GM08714 (cell line): Measurements from ENCODE around the gene MATR3.
A peak's percentile ranks its signal among the peaks of the same experiment; 100 is the strongest.
"Not testable (repeated sequence)": the region's sequence is repeated elsewhere in the genome, so short reads cannot be mapped to it uniquely, and the experiment has no call there.

Experiments used
- H3K4me3 ChIP-seq: fragments of 200-500 bp; sonication (Bioruptor generic); 2 replicates; pipeline ENCODE4 v1.5.1; 2014; ENCODE audit warnings: mild to moderate bottlenecking, low read length, inconsistent platforms
- ZNF274 ChIP-seq: IDR thresholded peaks from 2 replicates; pipeline ENCODE4 v1.6.1; 2012; ENCODE audit warnings: mild to moderate bottlenecking, low read depth, low read length

The MATR3 gene

DNA sequence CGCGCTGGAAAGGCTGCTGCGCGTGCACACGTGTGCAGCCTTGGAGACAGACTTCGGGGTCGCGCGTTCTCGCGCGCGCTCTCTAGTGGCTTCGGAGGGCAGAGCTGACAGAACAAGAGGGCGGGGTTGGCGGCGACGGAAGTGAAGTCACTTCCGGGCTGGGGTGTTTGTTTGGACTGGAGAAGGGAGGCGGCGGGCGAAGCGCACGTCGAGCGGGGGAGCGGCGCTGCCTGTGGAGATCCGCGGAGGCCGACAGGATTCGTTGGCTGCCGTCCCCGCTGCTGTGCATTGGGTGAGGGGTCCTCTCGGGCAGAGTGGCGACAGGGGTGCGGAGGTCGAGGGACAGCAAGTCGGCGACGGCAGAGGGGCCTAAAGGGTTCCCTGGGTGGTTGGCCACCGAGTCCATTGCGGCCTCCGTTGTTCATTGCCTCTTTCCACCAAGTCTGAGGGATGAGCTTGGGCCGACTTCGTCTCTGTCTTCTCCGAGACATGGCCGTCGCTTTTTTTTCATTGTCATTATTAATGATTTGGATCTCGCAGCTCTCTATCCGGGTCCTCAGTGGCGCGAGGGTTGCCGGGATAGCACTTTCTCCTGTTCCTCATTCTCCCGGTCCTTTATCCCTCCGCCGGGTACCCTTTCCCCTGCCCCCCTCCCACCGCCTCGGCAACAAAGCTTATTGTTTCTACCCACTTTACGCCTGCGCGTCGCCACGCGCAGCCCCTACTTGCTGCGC is 48.3 kb downstream of the MATR3 start, which contains the start of gene PAIP2:
Gene PAIP2 (plus strand): TSS at position 166 of the 734 bp plus-strand sequence. CDS start 21,931 bp downstream, outside the sequence.
- H3K4me3 ChIP-seq = peak within 1 kb of the TSS; percentile 90
- TF ChIP-seq ZNF274 = no peak

DNA sequence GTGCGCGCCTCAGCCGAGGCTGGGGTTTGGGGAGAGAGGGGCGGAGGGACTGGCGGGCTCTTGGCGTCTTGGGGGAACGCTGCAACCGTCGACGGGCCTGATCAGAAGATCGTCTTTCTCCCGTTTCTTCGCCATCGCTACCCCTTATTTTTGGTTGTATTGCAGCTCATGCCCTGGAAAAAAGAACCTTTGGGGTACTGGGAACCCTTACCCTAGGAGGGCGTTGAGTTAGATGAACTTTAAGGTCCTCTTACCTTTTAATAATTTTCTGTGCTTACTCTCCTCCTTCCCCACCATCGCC is 48.8 kb downstream of the MATR3 start:
- no peak for TF ChIP-seq ZNF274

DNA sequence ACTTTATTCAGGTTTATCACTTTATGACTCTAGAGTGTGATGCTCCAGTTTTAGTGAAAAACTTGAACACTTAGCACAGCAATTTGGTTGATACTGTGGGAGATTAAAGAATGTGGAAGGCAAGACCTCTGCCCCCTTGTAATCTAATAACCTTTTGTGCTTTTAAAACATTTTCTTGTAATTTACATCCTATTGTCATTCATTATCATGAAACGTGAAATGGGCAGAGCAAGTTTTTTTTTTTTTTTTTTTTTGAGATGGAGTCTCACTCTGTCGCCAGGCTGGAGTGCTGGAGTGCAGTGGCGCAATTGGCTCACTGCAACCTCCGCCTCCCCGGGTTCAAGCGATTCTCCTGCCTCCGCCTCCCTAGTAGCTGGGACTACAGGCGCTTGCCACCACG is 49.9 kb downstream of the MATR3 start:
- H3K4me3 ChIP-seq = peak overlapping the region; percentile 90; the same call in 1 of the 2 replicates
- TF ChIP-seq ZNF274 = no peak

More for the DNA sequence above, 48.8 kb downstream of the MATR3 start:
- H3K4me3 ChIP-seq = peak overlapping the region; percentile 90

DNA sequence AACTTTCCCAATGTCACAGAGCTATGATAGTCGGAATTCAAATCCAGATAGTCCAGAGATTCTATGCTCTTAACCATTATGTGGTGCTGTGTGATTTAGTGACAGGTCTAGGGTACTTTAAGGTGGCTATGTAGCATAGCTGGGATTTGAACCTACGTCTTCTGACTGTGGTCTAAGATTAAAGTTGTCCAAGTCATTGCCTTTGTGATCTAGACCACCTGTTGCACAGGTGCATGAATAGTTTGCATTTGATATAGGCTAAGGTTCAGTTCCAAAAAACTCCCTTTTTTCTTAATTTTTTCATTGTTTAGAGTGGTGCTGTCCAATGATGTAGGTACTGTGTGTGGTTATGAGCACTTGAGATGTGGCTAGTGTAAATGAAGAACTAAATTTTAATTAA is 50.6 kb downstream of the MATR3 start:
- no peak overlapping the region for H3K4me3 ChIP-seq
- no peak for TF ChIP-seq ZNF274

DNA sequence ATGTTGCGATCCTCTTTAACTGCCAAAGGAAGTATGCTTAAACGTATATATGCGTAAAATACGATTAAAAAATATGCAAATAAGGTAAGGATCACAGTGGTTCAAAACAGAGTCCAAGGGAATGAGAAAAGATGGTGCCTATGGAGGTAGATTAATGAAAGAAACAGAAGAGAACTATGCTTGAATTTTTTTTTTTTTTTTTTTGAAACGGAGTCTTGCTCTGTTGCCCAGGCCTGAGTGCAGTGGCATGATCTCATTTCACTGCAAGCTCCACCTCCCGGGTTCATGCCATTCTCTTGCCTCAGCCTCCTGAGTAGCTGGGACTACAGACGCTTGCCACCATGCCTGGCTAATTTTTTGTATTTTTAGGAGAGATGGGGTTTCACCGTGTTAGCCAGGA is 51.9 kb downstream of the MATR3 start:
- not testable (repeated sequence) for H3K4me3 ChIP-seq

DNA sequence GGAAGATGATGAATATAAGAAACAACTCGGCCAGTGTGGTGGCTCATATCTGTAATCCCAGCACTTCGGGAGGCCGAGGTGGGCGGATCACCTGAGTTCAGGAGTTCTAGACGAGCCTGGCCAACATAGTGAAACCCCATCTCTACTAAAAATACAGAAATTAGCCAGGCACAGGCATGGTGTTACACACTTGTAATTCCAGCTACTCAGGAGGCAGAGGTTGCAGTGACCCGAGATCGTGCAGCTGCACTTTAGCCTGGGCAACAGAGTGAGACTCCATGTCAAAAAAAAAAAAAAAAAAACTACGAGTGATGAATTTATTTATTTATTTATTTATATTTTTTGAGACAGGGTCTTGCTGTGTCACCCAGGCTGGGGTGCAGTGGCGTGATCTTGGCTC is 54.3 kb downstream of the MATR3 start:
- not testable (repeated sequence) for H3K4me3 ChIP-seq

DNA sequence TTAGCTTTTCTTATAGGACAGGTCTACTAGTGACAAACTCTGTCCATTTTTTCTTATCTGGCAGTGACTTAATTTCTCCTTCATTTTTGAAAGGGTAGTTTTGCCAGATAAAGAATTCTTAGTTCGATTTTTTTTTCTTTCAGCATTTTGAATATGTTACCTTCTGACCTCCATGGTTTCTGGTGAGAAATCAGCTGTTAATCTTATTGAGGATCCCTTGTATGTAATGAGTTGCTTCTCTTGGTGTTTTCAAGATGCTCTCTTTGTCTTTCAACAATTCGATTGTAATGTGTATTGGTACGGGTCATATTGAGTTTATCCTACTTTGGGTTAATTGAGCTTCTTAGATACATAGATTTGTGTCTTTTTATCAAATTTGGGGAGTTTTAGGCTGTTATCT is 60.6 kb downstream of the MATR3 start:
- no peak for TF ChIP-seq ZNF274

DNA sequence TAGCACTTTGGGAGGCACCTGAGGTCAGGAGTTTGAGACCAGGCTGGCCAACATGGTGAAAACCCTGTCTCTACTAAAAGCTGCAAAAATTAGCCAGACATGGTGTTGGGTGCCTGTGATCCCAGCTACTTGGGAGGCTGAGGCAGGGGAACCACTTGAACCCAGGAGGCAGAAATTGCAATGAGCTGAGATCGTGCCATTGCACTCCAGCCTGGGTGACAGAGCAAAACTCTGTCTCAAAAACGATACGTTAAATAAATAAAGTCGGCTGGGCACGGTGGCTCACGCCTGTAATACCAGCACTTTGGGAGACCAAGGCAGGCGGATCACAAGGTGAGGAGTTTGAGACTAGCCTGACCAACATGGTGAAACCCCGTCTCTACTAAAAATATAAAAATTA is 62.4 kb downstream of the MATR3 start:
- H3K4me3 ChIP-seq = not testable (repeated sequence)

More for the DNA sequence above, 60.6 kb downstream of the MATR3 start:
- H3K4me3 ChIP-seq = no peak overlapping the region

DNA sequence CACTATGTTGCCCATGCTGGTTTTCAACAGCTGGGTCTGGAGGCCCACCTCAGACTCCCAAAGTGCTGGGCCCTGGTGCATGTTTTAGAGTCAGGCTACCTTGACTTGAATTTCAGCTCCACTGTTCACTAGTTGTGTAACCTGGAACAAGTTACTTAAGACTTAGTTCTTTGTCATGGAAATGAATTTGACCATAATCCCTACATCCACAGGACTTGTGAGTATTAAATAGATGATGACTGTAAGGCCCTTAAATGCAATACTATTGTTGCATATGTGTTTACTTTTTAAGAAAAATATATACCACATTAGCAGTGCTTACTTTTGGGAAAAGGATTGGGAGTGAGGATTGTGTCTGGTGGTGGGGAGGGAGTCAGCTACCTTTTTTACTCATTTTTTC is 64.5 kb downstream of the MATR3 start:
- no peak overlapping the region for H3K4me3 ChIP-seq
- no peak for TF ChIP-seq ZNF274

DNA sequence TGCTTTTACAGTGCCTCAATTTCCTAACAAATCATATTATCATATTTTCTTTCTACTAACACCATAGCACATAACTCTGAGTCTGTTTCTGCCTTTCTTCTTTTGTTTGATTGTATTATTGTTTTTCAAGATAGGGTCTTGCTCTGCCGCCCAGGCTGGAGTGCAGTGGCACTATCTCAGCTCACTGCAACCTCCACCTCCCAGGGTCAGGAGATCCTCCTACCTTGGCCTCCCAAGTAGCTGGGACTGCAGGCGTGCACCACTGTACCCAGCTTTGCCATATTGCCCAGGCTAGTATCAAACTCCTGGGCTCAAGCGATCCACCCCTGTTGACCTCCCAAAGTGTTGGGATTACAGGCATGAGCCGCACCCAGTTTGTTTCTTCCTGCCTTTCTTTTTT is 66.8 kb downstream of the MATR3 start:
- no peak overlapping the region for H3K4me3 ChIP-seq
- no peak for TF ChIP-seq ZNF274

DNA sequence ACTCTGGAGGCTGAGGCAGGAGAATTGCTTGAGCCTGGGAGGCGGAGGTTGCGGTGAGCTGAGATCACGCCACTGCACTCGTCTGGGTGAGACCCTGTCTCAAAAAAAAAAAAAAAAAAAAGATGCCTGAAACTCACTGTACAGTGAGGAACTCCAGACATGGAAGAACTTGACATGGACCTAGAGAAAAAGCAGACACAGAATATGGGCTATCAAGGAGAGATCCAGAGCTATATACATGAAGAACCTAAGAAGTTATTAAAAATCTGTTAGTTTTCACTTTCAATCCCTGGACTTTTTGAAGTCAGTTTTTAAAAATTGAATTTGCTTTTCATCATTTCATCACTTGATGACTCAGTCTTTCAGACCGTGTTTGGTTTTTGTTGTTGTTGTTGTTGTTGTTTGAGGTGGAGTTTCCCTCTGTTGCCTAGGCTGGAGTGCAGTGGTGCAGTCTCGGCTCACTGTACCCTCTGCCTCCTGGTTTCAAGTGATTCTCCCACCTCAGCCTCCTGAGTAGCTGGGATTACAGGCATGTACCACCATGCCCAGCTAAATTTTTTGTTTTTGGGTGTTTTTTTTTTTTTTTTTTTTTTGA is 68.4 kb downstream of the MATR3 start:
- no peak overlapping the region for H3K4me3 ChIP-seq
- TF ChIP-seq ZNF274 = no peak

DNA sequence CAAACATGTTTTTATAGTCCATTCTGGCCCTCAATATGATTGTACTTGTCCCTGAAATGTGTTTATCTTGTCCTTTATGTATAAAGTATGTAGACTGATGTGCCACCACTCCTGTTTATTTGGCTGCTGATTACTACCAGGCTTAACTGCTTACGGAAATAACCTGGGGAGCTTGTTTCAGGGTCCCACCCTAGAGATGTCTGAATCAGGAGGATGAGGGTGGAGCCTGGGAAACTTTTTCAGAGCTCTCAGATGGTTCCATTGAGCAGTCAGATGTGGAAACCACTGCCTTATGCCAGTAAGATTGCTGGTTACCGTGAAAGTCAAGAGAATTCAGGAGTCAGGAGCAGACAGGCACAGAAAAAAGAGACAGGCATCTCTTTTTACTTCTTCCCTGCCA is 70.4 kb downstream of the MATR3 start:
- H3K4me3 ChIP-seq = no peak overlapping the region
- no peak for TF ChIP-seq ZNF274

DNA sequence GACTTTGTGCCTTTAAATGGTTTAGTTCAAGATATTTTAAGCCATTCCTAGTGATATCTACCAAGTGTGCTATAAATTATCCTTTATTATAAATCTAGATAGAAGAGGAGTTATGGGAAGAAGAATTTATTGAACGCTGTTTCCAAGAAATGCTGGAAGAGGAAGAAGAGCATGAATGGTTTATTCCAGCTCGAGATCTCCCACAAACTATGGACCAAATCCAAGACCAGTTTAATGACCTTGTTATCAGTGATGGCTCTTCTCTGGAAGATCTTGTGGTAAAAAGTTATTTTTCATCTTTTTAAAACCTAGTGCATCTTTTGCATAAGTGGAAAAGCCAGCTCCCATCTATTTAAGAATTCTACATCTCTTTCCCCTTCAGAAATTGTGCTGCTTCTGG is 70.9 kb downstream of the MATR3 start:
- no peak for TF ChIP-seq ZNF274
- H3K4me3 ChIP-seq = no peak overlapping the region

DNA sequence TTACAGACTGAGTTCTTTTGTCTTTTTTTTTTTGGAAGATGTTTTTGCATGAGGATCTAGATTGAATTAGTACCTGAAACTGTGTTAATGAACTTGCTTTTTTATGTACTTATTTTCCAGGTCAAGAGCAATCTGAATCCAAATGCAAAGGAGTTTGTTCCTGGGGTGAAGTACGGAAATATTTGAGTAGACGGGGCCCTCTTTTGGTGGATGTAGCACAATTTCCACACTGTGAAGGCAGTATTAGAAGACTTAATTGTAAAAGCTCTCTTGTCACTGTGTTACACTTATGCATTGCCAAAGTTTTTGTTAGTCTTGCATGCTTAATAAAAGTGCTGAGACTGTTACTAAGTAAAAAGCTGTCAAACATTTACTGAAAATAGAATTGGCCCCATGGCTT is 75.1 kb downstream of the MATR3 start:
- no peak overlapping the region for H3K4me3 ChIP-seq
- TF ChIP-seq ZNF274 = no peak

DNA sequence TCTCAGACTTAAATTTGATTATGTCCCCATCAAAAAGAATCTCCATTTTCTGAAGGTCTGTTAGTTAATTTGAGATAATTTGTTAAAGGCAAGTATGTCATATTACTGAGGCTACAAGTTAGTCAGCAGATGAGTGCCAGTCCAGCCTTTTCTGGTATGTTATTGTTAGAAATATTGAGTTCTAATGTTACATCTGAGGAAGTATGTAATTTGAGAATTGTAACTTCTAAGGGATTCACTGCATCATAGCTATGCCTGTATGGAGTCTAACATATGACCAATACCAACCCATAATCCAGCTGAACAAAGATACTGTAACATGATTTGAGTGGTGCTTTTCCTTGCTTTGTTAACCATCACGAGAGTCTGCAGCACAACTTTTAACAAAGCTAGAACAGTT is 75.6 kb downstream of the MATR3 start:
- TF ChIP-seq ZNF274 = no peak
- H3K4me3 ChIP-seq = no peak overlapping the region

DNA sequence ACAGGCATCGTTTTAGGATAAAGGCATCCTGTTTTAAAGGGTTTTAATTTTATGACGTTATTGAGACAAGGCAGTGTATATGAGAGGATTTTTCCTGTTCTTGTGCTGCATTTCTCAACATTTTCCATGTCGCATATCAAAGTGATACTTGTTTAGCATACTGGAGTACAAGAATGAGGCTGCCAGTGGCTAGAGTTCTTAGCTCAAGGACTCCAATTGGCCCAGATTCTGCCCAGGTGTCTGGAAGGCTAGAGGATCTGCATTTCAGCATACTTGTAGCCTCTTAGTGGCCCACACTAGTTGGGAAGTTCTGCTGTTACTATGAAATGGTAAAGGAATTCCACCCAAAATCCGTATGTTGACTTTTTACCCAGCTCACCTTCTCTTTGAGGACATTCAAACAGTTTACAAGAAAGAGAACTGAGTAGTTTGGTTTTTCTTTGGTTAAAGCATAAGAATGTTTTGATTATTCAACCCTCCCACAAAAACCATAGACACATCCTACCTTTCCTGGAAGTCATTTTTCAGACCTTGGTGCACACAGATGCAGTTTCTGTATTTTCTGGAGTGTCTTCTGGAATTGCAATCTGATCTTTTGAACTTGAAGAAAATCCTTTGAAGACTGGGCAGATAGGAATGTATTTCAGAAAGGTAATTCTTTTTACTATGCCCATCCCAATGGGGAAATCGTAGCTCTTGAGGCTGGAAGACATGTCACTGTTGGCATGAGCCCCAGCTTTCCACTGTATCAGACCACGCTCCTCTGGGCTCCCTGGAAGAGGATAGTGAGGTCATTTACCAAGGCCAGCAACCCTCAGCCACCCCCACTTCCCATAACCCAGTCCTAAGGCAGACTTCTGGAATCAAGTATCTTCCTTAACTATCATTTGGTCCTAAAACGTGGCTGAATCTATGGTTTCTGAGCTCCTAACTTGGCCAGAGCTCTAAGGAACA is 78.2 kb downstream of the MATR3 start:
- TF ChIP-seq ZNF274 = no peak

More for the DNA sequence above, 78.2 kb downstream of the MATR3 start:
- H3K4me3 ChIP-seq = no peak overlapping the region
